Nephron (organoid): Measurements from ENCODE around the gene WWOX.

Experiments used
- H3K27ac Mint-ChIP-seq, 3 experiments: 2 replicates each; pipeline ENCODE4 v1.8.0; 2020; ENCODE audit warnings: mixed read lengths in 3 of 3, mild to moderate bottlenecking in 2 of 3, moderate library complexity in 1 of 3
- H3K27me3 Mint-ChIP-seq: 2 replicates; pipeline ENCODE4 v1.8.0; 2021; ENCODE audit warnings: low read depth, mild to moderate bottlenecking, moderate library complexity, mixed read lengths
- H3K36me3 Mint-ChIP-seq: 2 replicates; pipeline ENCODE4 v1.8.0; 2020; ENCODE audit warnings: low read depth, mixed read lengths
- H3K4me1 Mint-ChIP-seq: 2 replicates; pipeline ENCODE4 v1.8.0; 2020; ENCODE audit warnings: mixed read lengths
- H3K4me3 Mint-ChIP-seq, 3 experiments: 2 replicates each; pipeline ENCODE4 v1.8.0; 2020; ENCODE audit warnings: mild to moderate bottlenecking in 3 of 3, mixed read lengths in 3 of 3, moderate library complexity in 2 of 3
- H3K9me3 Mint-ChIP-seq: 2 replicates; pipeline ENCODE4 v1.8.0; 2020; ENCODE audit warnings: mixed read lengths
- TF ChIP-seq, protein P1 (sequence below), 3 experiments: fragments of 200-600 bp; sonication (generic); IDR thresholded peaks; one replicate each; pipeline ENCODE4 v1.5.0; 2021; ENCODE audit warnings: antibody characterized with exemption in 3 of 3; ENCODE audit not compliant: unreplicated experiment in 3 of 3

The WWOX gene

DNA sequence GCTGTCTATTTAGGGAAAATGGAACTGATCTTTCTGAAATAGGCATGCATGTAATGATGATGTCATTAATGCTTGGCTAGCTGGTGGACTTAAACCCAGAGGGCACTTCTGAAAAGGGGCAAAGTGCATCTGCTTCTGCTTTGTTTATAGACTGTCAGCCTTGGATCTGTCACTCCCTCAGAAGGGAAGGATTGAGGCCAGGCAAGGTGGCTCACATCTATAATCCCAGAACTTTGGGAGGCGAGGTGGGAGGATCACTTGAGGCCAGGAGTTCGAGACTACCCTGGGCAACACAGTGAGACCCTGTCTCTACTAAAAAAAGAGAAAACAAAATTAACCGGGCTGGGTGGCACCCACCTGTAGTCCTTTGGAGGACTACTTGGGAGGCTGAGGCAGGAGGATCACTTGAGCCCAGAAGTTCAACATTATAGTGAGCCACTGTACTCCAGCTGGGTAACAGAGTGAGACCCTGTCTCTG is 185.5 kb downstream of the WWOX start:
- H3K27ac Mint-ChIP-seq = peak overlapping the region in 1 of 3 experiments; percentile 14
- H3K4me1 Mint-ChIP-seq = peaks cover 17% of the 10 kb centered on the region
- no peaks in the 10 kb centered on the region for H3K9me3 Mint-ChIP-seq

DNA sequence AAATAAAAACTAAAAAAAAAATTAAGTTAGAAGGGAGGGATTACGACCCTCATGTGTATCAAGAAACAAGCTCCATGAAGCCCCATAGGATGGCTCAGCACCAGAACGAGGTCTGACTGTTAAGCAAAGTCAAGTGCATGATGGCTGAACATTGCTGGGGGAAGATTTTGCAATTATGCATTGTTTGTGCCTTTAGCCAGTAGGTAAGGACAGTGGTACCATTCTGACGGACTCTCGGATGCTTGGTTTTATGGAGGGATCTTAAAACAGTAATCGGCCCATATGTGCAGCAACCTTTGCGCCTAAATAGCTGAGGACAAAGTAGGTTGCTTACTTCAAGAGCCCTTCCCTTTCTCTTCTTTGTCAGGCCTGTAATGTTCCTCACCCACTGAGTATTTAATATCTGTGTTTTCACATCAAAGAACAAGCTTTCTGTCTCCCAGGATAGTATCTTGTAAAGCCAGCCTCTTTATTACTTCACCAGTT is 186.0 kb downstream of the WWOX start:
- Mint-ChIP-seq H3K4me3 (no peak overlapping the region), H3K4me1 (peaks cover 22% of the 10 kb centered on the region), H3K9me3 (no peaks in the 10 kb centered on the region), H3K27me3 (no peaks in the 10 kb centered on the region), H3K36me3 (no peaks in the 10 kb centered on the region), H3K27ac (peak overlapping the region in 1 of 3 experiments; percentile 6)
- TF ChIP-seq, protein P1, sequence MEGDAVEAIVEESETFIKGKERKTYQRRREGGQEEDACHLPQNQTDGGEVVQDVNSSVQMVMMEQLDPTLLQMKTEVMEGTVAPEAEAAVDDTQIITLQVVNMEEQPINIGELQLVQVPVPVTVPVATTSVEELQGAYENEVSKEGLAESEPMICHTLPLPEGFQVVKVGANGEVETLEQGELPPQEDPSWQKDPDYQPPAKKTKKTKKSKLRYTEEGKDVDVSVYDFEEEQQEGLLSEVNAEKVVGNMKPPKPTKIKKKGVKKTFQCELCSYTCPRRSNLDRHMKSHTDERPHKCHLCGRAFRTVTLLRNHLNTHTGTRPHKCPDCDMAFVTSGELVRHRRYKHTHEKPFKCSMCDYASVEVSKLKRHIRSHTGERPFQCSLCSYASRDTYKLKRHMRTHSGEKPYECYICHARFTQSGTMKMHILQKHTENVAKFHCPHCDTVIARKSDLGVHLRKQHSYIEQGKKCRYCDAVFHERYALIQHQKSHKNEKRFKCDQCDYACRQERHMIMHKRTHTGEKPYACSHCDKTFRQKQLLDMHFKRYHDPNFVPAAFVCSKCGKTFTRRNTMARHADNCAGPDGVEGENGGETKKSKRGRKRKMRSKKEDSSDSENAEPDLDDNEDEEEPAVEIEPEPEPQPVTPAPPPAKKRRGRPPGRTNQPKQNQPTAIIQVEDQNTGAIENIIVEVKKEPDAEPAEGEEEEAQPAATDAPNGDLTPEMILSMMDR (IDR thresholded peaks at IDR 0.05; ENCODE audit: unreplicated experiment in 3 of 3) = no peak

More for the DNA sequence above, 185.5 kb downstream of the WWOX start:
- Mint-ChIP-seq H3K27me3 (no peaks in the 10 kb centered on the region), H3K36me3 (no peaks in the 10 kb centered on the region), H3K4me3 (no peak overlapping the region)
- TF ChIP-seq, protein P1 (IDR thresholded peaks at IDR 0.05; ENCODE audit: unreplicated experiment in 3 of 3) = no peak

DNA sequence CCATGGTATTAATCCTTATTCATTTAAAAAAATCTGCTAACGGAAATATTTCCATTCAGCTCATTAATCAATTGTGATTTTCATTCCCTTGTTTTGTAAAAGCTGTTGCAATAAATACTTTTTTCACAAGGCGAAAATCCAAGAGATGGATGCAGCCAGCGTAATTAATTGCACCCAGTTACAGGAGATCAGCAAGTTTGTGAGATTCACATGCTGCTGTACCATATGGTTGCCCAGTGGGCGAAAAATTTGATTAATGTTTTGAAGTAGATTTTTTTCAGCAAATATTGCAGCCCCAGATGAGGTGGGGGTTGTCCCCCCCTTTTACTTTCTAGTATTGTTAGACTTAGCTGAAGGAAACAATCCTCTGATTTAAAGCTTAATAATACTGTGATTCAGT is 186.6 kb downstream of the WWOX start:
- Mint-ChIP-seq H3K27me3 (no peaks in the 10 kb centered on the region), H3K9me3 (no peaks in the 10 kb centered on the region), H3K36me3 (no peaks in the 10 kb centered on the region), H3K4me1 (peaks cover 25% of the 10 kb centered on the region), H3K27ac (peak overlapping the region in 1 of 3 experiments; percentile 6), H3K4me3 (no peak overlapping the region)
- TF ChIP-seq, protein P1 (IDR thresholded peaks at IDR 0.05; ENCODE audit: unreplicated experiment in 3 of 3) = no peak

DNA sequence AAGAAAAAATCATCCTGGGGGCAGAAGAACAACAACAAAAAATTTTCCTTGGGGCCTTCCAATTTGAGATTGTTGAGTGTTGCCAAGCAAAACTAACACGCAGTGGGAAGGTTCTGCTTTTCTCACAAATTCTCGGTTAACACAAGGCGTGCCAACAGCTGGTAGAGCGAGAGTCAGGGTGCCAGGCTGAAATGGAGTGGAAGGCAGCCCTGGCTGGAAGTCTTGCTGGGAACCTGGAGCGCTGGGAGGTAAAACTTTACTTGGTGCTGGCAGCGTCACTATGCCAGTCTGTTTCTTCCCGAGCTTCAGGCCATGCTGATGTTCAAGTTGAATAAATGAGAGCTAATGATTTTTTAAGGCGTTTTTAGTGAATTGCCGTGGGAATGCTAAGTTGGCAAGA is 189.4 kb downstream of the WWOX start:
- H3K27me3 Mint-ChIP-seq = no peaks in the 10 kb centered on the region
- H3K27ac Mint-ChIP-seq = peak overlapping the region; percentile 26 to 92 (median 59)
- no peak overlapping the region for H3K4me3 Mint-ChIP-seq
- no peaks in the 10 kb centered on the region for H3K36me3 Mint-ChIP-seq
- TF ChIP-seq, protein P1 (IDR thresholded peaks at IDR 0.05; ENCODE audit: unreplicated experiment in 3 of 3) = no peak
- peaks cover 38% of the 10 kb centered on the region for H3K4me1 Mint-ChIP-seq
- no peaks in the 10 kb centered on the region for H3K9me3 Mint-ChIP-seq

DNA sequence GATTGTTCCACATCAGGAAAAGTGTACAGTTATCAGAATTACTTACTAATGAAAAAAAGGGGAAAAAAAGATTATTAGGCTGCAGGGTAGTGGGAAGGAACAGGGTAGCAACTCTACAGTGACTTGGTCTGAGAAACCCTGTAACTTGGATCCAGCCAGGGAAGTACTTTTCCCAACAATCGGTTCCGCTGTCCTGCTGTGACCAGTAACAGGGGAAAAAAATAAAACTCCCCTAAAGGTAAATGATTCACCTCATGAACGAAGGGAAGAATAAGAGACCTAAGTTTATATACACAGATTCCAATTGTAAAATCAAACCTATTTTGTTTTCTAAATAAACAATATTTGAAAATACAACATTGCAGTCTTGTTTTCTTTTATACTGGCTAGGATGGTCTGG is 189.9 kb downstream of the WWOX start:
- TF ChIP-seq, protein P1 (IDR thresholded peaks at IDR 0.05; ENCODE audit: unreplicated experiment in 3 of 3) = no peak
- Mint-ChIP-seq H3K4me3 (peak overlapping the region in 1 of 3 experiments; percentile 0), H3K27me3 (no peaks in the 10 kb centered on the region), H3K9me3 (no peaks in the 10 kb centered on the region), H3K4me1 (peaks cover 38% of the 10 kb centered on the region), H3K36me3 (no peaks in the 10 kb centered on the region), H3K27ac (peak overlapping the region; percentile 26 to 92 (median 59))

DNA sequence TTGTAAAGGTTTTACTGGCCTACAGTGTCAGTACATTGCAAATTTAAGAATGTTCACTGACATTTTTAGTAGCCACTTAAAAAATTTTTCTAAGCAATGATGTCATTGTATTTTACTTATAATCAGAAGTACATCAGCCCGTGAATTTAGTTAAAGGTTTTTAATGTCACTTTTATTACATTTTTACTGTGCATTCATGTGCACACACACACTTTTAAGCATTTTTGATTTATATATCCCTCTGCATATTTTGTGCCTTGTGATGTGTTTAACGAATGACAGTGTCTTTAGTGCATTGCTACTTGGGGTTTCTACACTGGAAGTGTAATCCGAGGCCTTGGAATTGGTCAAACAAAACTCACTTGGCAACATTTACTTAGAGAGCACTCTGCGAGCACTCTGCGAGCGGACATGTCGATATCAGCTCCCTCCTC is 190.4 kb downstream of the WWOX start:
- no peaks in the 10 kb centered on the region for H3K27me3 Mint-ChIP-seq
- TF ChIP-seq, protein P1 (IDR thresholded peaks at IDR 0.05; ENCODE audit: unreplicated experiment in 3 of 3) = no peak
- H3K4me1 Mint-ChIP-seq = peaks cover 38% of the 10 kb centered on the region
- H3K9me3 Mint-ChIP-seq = no peaks in the 10 kb centered on the region
- peak overlapping the region; percentile 33 to 92 (median 88) for H3K27ac Mint-ChIP-seq
- H3K36me3 Mint-ChIP-seq = no peaks in the 10 kb centered on the region
- peak overlapping the region in 2 of 3 experiments; percentile 20 to 49 for H3K4me3 Mint-ChIP-seq
